SK-N-SH (cell line): Measurements from ENCODE around the gene WDR64. TPM values are rescaled to one million over a fixed set of nuclear protein-coding genes. Genes with fewer than 3 reads are reported as not detected.
A peak's percentile ranks its signal among the peaks of the same experiment; 100 is the strongest.

Source experiments
- CTCF ChIA-PET: fragments of 300-600, 350-600 bp; formaldehyde crosslinking; extraction: SDS; loops from one replicate; lab custom pipeline; 2021; lab: Yijun Ruan, JAX
- POLR2A ChIA-PET: fragments of 350-600 bp; sonication (Branson Sonifier 250); formaldehyde crosslinking; extraction: SDS; loops from one replicate; lab custom pipeline; 2020; ENCODE audit warnings: antibody characterized with exemption, inconsistent platforms; lab: Yijun Ruan, JAX
- DNase-seq: peaks from one replicate; pipeline ENCODE4 v3.0.0; 2012
- H2AFZ ChIP-seq: fragments of 200-600 bp; sonication (generic); 2 replicates; pipeline ENCODE4 v1.8.1; 2016; ENCODE audit warnings: antibody characterized with exemption, mild to moderate bottlenecking, low read depth
- H3F3A ChIP-seq: fragments of 200-600 bp; sonication (generic); replicated peaks from 2 replicates; pipeline ENCODE3; 2016; ENCODE audit warnings: antibody characterized with exemption, mild to moderate bottlenecking; ENCODE audit not compliant: insufficient read depth
- H3K27ac ChIP-seq, 2 experiments: fragments of 200-500 bp in 1 of 2; fragments of 200-600 bp in 1 of 2; sonication (Bioruptor generic) in 1 of 2; sonication (generic), shearing (Covaris generic) in 1 of 2; 2 replicates each; pipeline versions ENCODE4 v1.5.1 to v1.6.1; 2014 to 2016; ENCODE audit warnings: low read depth in 2 of 2, inconsistent platforms in 1 of 2, low read length in 1 of 2, mild to moderate bottlenecking in 1 of 2, mixed read lengths in 1 of 2
- H3K27me3 ChIP-seq: fragments of 200-600 bp; sonication (generic), shearing (Covaris generic); 2 replicates; pipeline ENCODE4 v1.6.1; 2016; ENCODE audit warnings: mixed run types; ENCODE audit not compliant: insufficient read depth
- H3K36me3 ChIP-seq, 2 experiments: fragments of 200-500 bp in 1 of 2; fragments of 200-600 bp in 1 of 2; sonication (Bioruptor generic) in 1 of 2; sonication (generic) in 1 of 2; replicated peaks in 1 of 2; 2 replicates each; pipeline versions ENCODE3 to v1.5.1; 2014 to 2016; ENCODE audit warnings: low read length in 1 of 2, mild to moderate bottlenecking in 1 of 2; ENCODE audit not compliant: insufficient read depth in 2 of 2, control insufficient read depth in 1 of 2
- H3K4me1 ChIP-seq, 2 experiments: fragments of 200-500 bp in 1 of 2; fragments of 200-600 bp in 1 of 2; sonication (Bioruptor generic) in 1 of 2; sonication (generic), shearing (Covaris generic) in 1 of 2; 2 replicates each; pipeline versions ENCODE4 v1.5.1 to v1.6.1; 2014 to 2016; ENCODE audit warnings: low read depth in 1 of 2, low read length in 1 of 2, mixed run types in 1 of 2; ENCODE audit not compliant: insufficient read depth in 2 of 2, control insufficient read depth in 1 of 2
- H3K4me2 ChIP-seq: fragments of 200-600 bp; sonication (generic), shearing (Covaris generic); 2 replicates; pipeline ENCODE4 v1.6.1; 2017; ENCODE audit warnings: mixed run types
- H3K4me3 ChIP-seq, 2 experiments: fragments of 200-500 bp in 1 of 2; fragments of 200-600 bp in 1 of 2; sonication (Bioruptor generic) in 1 of 2; sonication (generic), shearing (Covaris generic) in 1 of 2; 2 replicates each; pipeline versions ENCODE4 v1.5.1 to v1.8.1; 2014 to 2016; ENCODE audit warnings: low read depth in 2 of 2, inconsistent platforms in 1 of 2, low read length in 1 of 2, mild to moderate bottlenecking in 1 of 2, mixed read lengths in 1 of 2, moderate library complexity in 1 of 2
- H3K79me2 ChIP-seq: fragments of 200-600 bp; sonication (generic); 2 replicates; pipeline ENCODE4 v1.8.1; 2017; ENCODE audit warnings: mild to moderate bottlenecking; ENCODE audit not compliant: insufficient read depth
- H3K9ac ChIP-seq: fragments of 200-600 bp; sonication (generic); 2 replicates; pipeline ENCODE4 v1.6.1; 2017; ENCODE audit warnings: mixed run types
- H3K9me2 ChIP-seq: fragments of 200-600 bp; sonication (generic); 2 replicates; pipeline ENCODE4 v1.6.1; 2017; ENCODE audit warnings: mixed run types
- H3K9me3 ChIP-seq: fragments of 200-600 bp; sonication (generic); 2 replicates; pipeline ENCODE4 v1.6.1; 2017; ENCODE audit warnings: mixed run types, mild to moderate bottlenecking, moderate library complexity
- H4K20me1 ChIP-seq: fragments of 200-600 bp; sonication (generic); 2 replicates; pipeline ENCODE4 v1.6.1; 2017; ENCODE audit warnings: mild to moderate bottlenecking, mixed run types; ENCODE audit not compliant: insufficient read depth
- CHD2 ChIP-seq: fragments of 150-350 bp; IDR thresholded peaks from 2 replicates; pipeline ENCODE4 v1.6.1; 2018; ENCODE audit warnings: low read length; ENCODE audit not compliant: partially characterized antibody
- EZH2phosphoT487 ChIP-seq: fragments of 200-600 bp; sonication (generic); IDR thresholded peaks from 2 replicates; pipeline ENCODE4 v1.6.1; 2017; ENCODE audit warnings: low read depth, mixed run types, mild to moderate bottlenecking, antibody characterized with exemption, moderate library complexity, borderline replicate concordance
- FOSL2 ChIP-seq: IDR thresholded peaks from 2 replicates; pipeline ENCODE4 v1.4.0; 2012; ENCODE audit warnings: low read depth, mild to moderate bottlenecking, moderate library complexity, borderline replicate concordance
- FOXM1 ChIP-seq: IDR thresholded peaks from 2 replicates; pipeline ENCODE4 v1.4.0; 2012; ENCODE audit warnings: low read depth, mild to moderate bottlenecking
- GABPA ChIP-seq: IDR thresholded peaks from 2 replicates; pipeline ENCODE4 v1.4.0; 2012; ENCODE audit warnings: low read depth, mild to moderate bottlenecking
- MAX ChIP-seq: IDR thresholded peaks from 2 replicates; pipeline ENCODE4 v1.4.0; 2012; ENCODE audit warnings: low read depth
- MEF2A ChIP-seq: IDR thresholded peaks from 2 replicates; pipeline ENCODE4 v1.4.0; 2012; ENCODE audit warnings: low read depth, borderline replicate concordance
- NRF1 ChIP-seq: IDR thresholded peaks from 2 replicates; pipeline ENCODE4 v1.6.1; 2012; ENCODE audit warnings: low read depth, mild to moderate bottlenecking, low read length
- RCOR1 ChIP-seq: fragments of 150-350 bp; IDR thresholded peaks from 2 replicates; pipeline ENCODE4 v1.6.1; 2017; ENCODE audit warnings: antibody characterized with exemption, low read length
- RFX5 ChIP-seq: IDR thresholded peaks from 2 replicates; pipeline ENCODE4 v1.6.1; 2012; ENCODE audit warnings: mild to moderate bottlenecking, improper control_type of control experiment, low read length
- RXRA ChIP-seq: IDR thresholded peaks from 2 replicates; pipeline ENCODE4 v1.4.0; 2012; ENCODE audit warnings: low read depth, mild to moderate bottlenecking, borderline replicate concordance
- TCF12 ChIP-seq: IDR thresholded peaks from 2 replicates; pipeline ENCODE4 v1.4.0; 2012
- TEAD4 ChIP-seq: IDR thresholded peaks from 2 replicates; pipeline ENCODE4 v1.4.0; 2012; ENCODE audit warnings: mild to moderate bottlenecking, borderline replicate concordance; ENCODE audit not compliant: insufficient read depth
- YY1 ChIP-seq: IDR thresholded peaks from 2 replicates; pipeline ENCODE4 v1.4.0; 2012; ENCODE audit warnings: low read depth, mild to moderate bottlenecking
- ZBTB33 ChIP-seq: IDR thresholded peaks from 2 replicates; pipeline ENCODE4 v1.4.0; 2012; ENCODE audit warnings: low read depth, borderline replicate concordance
- WGBS: methylation state at CpG from one replicate; pipeline ENCODE4 v1.1.6; 2017; ENCODE audit warnings: low lambda C conversion rate; 5-methylcytosine and 5-hydroxymethylcytosine counted together
- polyA plus RNA-seq, 3 experiments: library from polyadenylated mRNA; depleted of rRNA; stranded (reverse); fragments of >200 nt; gene quantifications; 2 replicates each; pipeline ENCODE4 v1.2.3, GENCODE V29; 2012
- TF ChIP-seq, protein P1 (sequence below): IDR thresholded peaks from 2 replicates; pipeline ENCODE4 v1.4.0; 2012; ENCODE audit warnings: low read depth, borderline replicate concordance
- TF ChIP-seq, protein P2 (sequence below): IDR thresholded peaks from 2 replicates; pipeline ENCODE4 v1.6.1; 2012; ENCODE audit warnings: mild to moderate bottlenecking, low read depth, low read length, moderate library complexity

Gene WDR64
- polyA plus RNA-seq, 1 of the 3 experiments (the other 2 are of a cell fraction) = not detected

GRCh38 chr1:241603731-241604245 lies 48.3 kb upstream of the WDR64 start:
- no peak overlapping the region for H3K9ac ChIP-seq
- 62% methylated on average over 3 of the region's 3 CpGs for WGBS
- no peaks in the 10 kb centered on the region for H3K9me3 ChIP-seq
- no peaks in the 10 kb centered on the region for H4K20me1 ChIP-seq
- no peaks in the 10 kb centered on the region for H3K9me2 ChIP-seq
- H3K4me3 ChIP-seq = no peak overlapping the region
- peak overlapping the region in 1 of 2 experiments; percentile 38; a peak in 1 of 4 replicates for H3K27ac ChIP-seq
- no peaks in the 10 kb centered on the region for H3K36me3 ChIP-seq
- no peak for DNase-seq
- H3K27me3 ChIP-seq = no peaks in the 10 kb centered on the region
- peaks cover 15% of the 10 kb centered on the region for H3F3A ChIP-seq
- ChIA-PET CTCF (no interaction called here), POLR2A (no interaction called here)
- TF ChIP-seq MEF2A (no peak), GABPA (no peak), MAX (no peak), RFX5 (no peak), RXRA (no peak), TCF12 (0 out of 2 replicates have a peak, but pooled peaks have one; percentile 15), YY1 (no peak), TEAD4 (no peak), EZH2phosphoT487 (no peak), FOSL2 (peak; percentile 25; the same call in 1 of the 2 replicates), CHD2 (no peak), NRF1 (no peak), ZBTB33 (no peak), RCOR1 (no peak), FOXM1 (no peak)
- TF ChIP-seq, protein P1, sequence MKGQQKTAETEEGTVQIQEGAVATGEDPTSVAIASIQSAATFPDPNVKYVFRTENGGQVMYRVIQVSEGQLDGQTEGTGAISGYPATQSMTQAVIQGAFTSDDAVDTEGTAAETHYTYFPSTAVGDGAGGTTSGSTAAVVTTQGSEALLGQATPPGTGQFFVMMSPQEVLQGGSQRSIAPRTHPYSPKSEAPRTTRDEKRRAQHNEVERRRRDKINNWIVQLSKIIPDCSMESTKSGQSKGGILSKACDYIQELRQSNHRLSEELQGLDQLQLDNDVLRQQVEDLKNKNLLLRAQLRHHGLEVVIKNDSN = no peak
- TF ChIP-seq, protein P2, sequence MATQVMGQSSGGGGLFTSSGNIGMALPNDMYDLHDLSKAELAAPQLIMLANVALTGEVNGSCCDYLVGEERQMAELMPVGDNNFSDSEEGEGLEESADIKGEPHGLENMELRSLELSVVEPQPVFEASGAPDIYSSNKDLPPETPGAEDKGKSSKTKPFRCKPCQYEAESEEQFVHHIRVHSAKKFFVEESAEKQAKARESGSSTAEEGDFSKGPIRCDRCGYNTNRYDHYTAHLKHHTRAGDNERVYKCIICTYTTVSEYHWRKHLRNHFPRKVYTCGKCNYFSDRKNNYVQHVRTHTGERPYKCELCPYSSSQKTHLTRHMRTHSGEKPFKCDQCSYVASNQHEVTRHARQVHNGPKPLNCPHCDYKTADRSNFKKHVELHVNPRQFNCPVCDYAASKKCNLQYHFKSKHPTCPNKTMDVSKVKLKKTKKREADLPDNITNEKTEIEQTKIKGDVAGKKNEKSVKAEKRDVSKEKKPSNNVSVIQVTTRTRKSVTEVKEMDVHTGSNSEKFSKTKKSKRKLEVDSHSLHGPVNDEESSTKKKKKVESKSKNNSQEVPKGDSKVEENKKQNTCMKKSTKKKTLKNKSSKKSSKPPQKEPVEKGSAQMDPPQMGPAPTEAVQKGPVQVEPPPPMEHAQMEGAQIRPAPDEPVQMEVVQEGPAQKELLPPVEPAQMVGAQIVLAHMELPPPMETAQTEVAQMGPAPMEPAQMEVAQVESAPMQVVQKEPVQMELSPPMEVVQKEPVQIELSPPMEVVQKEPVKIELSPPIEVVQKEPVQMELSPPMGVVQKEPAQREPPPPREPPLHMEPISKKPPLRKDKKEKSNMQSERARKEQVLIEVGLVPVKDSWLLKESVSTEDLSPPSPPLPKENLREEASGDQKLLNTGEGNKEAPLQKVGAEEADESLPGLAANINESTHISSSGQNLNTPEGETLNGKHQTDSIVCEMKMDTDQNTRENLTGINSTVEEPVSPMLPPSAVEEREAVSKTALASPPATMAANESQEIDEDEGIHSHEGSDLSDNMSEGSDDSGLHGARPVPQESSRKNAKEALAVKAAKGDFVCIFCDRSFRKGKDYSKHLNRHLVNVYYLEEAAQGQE = no peak
- H3K79me2 ChIP-seq = no peaks in the 10 kb centered on the region
- no peak overlapping the region for H3K4me2 ChIP-seq
- peaks cover 0 to 8% of the 10 kb centered on the region in 2 experiments; a peak in 2 of 4 replicates for H3K4me1 ChIP-seq
- H2AFZ ChIP-seq = no peak overlapping the region
